HEK293T (cell line): Measurements from ENCODE around the gene CAPZB.

Experiments
- CTCF ChIA-PET: fragments of 350-600 bp; formaldehyde crosslinking; extraction: SDS; loops from one replicate; lab custom pipeline; 2021; ENCODE audit warnings: antibody characterized with exemption, inconsistent platforms; lab: Yijun Ruan, JAX
- POLR2A ChIA-PET: fragments of 350-600 bp; formaldehyde crosslinking; extraction: SDS; loops from one replicate; lab custom pipeline; 2020; ENCODE audit warnings: antibody characterized with exemption, inconsistent platforms; lab: Yijun Ruan, JAX
- DNase-seq: peaks from one replicate; pipeline ENCODE4 v3.0.0; 2012; ENCODE audit warnings: mixed read lengths; ENCODE audit errors: extremely low spot score
- ARNT ChIP-seq: fragments of 450-650 bp; IDR thresholded peaks from 2 replicates; pipeline ENCODE4 v1.6.1; 2017; ENCODE audit warnings: mild to moderate bottlenecking
- BHLHE40 ChIP-seq: fragments of 450-650 bp; IDR thresholded peaks from 2 replicates; pipeline ENCODE4 v1.6.1; 2016; ENCODE audit warnings: mild to moderate bottlenecking, moderate library complexity, borderline replicate concordance
- CTBP1 ChIP-seq: fragments of 450-650 bp; IDR thresholded peaks from 2 replicates; pipeline ENCODE4 v1.6.1; 2016; ENCODE audit warnings: borderline replicate concordance
- ELF4 ChIP-seq: fragments of 450-650 bp; IDR thresholded peaks from 2 replicates; pipeline ENCODE4 v1.6.1; 2017; ENCODE audit warnings: antibody characterized with exemption
- FOXA1 ChIP-seq: fragments of 450-650 bp; IDR thresholded peaks from 2 replicates; pipeline ENCODE4 v1.6.1; 2016; ENCODE audit warnings: mild to moderate bottlenecking
- FOXK2 ChIP-seq: fragments of 450-650 bp; IDR thresholded peaks from 2 replicates; pipeline ENCODE4 v1.6.1; 2016; ENCODE audit warnings: mild to moderate bottlenecking
- FOXM1 ChIP-seq: fragments of 450-650 bp; IDR thresholded peaks from 2 replicates; pipeline ENCODE4 v1.6.1; 2017; ENCODE audit warnings: mild to moderate bottlenecking, borderline replicate concordance
- HDGF ChIP-seq: fragments of 450-650 bp; IDR thresholded peaks from 2 replicates; pipeline ENCODE4 v1.6.1; 2017; ENCODE audit warnings: antibody characterized with exemption, borderline replicate concordance
- L3MBTL2 ChIP-seq: fragments of 450-650 bp; conservative IDR thresholded peaks from 2 replicates; pipeline ENCODE4 v1.6.1; 2016; ENCODE audit warnings: mild to moderate bottlenecking
- LEF1 ChIP-seq: fragments of 450-650 bp; IDR thresholded peaks from 2 replicates; pipeline ENCODE4 v1.6.1; 2017; ENCODE audit warnings: mild to moderate bottlenecking, borderline replicate concordance
- NFRKB ChIP-seq: fragments of 450-650 bp; IDR thresholded peaks from 2 replicates; pipeline ENCODE4 v1.6.1; 2016; ENCODE audit warnings: mild to moderate bottlenecking, moderate library complexity
- PKNOX1 ChIP-seq: fragments of 450-650 bp; IDR thresholded peaks from 2 replicates; pipeline ENCODE4 v1.6.1; 2016
- SP1 ChIP-seq: fragments of 450-650 bp; IDR thresholded peaks from 2 replicates; pipeline ENCODE4 v1.6.1; 2017
- SUZ12 ChIP-seq: fragments of 450-650 bp; IDR thresholded peaks from 2 replicates; pipeline ENCODE4 v1.6.1; 2016; ENCODE audit warnings: mild to moderate bottlenecking
- TARDBP ChIP-seq: fragments of 450-650 bp; IDR thresholded peaks from 2 replicates; pipeline ENCODE4 v1.6.1; 2016
- ZNF384 ChIP-seq: fragments of 450-650 bp; IDR thresholded peaks from 2 replicates; pipeline ENCODE4 v1.6.1; 2016

CAPZB gene

GRCh38 chr1:19414515-19415121, 70.7 kb downstream of the CAPZB start:
- DNase-seq = no peak
- CTCF ChIA-PET = no interaction called here
- POLR2A ChIA-PET = no interaction called here
- no peak for TF ChIP-seq FOXM1
- no peak for TF ChIP-seq ARNT
- TF ChIP-seq FOXK2 = no peak
- no peak for TF ChIP-seq TARDBP
- no peak for TF ChIP-seq SUZ12
- TF ChIP-seq LEF1 = no peak
- TF ChIP-seq NFRKB = no peak
- no peak for TF ChIP-seq L3MBTL2

DNA sequence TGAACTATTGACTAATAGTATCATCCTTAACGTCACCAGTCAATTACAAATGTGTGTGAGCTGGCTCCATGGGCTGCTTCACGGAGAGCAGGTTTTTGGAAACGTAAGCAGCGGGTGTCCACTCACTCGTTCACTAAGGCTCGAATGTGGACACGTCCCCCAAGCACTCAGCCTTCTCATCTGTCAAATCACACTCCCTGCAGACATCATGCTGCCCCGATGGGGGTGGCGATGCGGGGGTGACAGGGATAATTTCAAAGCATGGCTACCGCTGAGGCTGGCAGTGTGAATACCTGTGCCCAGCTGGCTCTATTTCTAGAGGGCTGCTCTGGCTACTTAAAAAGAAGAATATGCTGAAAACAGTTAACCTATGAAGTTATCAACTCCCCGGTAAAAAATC, 71.3 kb downstream of the CAPZB start:
- no peak for DNase-seq
- ChIA-PET CTCF (no interaction called here), POLR2A (no interaction called here)
- TF ChIP-seq L3MBTL2 (no peak), ZNF384 (no peak), HDGF (no peak), NFRKB (no peak), LEF1 (no peak)

DNA sequence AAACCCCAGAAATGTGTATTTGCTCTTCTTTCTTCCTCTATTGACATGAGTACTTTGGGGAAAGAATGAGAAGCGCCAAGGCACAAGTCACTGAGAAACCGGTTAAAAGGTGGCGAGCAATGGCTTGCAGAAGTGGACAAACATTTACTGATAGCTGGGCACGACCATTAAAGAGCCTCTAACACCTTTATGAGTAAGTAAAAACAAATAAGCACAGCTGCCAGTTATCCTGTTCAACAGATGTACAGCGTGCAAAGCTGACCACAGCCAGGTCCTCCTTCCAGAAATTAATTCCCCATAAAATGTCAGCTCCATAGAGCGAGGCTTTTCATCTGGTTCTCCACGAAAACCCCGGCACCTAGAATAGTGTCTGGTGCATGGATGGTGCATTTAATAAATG, 72.7 kb downstream of the CAPZB start:
- ChIA-PET POLR2A (no interaction called here), CTCF (no interaction called here)
- no peak for TF ChIP-seq LEF1
- TF ChIP-seq FOXM1 = no peak
- no peak for DNase-seq

DNA sequence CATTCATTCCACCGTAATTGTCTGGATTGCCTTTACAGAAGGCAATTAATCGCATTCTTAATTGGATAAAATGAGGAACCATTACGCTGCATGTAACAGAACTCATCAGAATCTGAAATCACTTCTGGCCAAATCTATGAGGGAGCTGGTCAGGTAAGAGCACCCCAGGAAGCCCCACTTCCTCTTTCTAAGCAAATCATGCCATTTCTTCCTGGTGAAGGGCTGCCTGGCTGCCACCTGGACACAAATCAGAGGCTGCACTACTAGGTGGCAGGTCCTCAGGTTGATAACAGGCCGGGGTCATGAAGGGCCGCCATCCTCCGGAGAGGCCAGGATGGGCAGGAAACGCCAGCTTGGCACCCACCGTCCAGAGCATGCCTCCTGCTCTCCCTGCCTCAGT, 73.7 kb downstream of the CAPZB start:
- ChIA-PET CTCF (no interaction called here), POLR2A (no interaction called here)
- TF ChIP-seq SP1 (no peak), CTBP1 (no peak)
- DNase-seq = no peak

DNA sequence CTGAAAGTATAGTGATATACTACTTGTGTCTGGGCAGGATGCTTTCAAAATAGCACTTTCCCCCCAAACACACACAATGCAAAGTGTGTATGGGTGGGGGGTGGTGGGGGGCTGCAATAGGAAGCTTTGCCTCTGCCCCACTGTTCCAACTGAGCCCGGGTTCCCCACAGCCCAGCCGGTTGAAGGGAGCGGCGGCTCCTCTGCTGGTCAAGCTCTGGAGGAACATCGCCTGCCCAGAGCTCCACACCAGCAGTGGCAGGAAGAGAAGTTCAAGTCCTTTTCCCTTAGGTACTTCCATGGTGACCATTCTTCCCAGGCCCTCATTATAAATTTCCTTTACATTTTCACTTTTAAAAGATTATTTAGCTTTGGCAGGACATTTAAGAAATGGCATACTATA, 74.9 kb downstream of the CAPZB start:
- ChIA-PET POLR2A (no interaction called here), CTCF (interaction anchor here (1.2 kb wide), 1 partner anchor 12 kb away, joined by 3 read pairs; no protein-coding TSS in a partner anchor)
- TF ChIP-seq ARNT (no peak), FOXK2 (no peak), BHLHE40 (no peak), CTBP1 (no peak), ELF4 (no peak), L3MBTL2 (no peak), FOXA1 (no peak), PKNOX1 (no peak), ZNF384 (no peak), NFRKB (no peak), SP1 (no peak), HDGF (no peak), FOXM1 (no peak), SUZ12 (no peak), TARDBP (no peak)
- no peak for DNase-seq

GRCh38 chr1:19409477-19410341, 75.6 kb downstream of the CAPZB start:
- ChIA-PET CTCF (interaction anchor here (1.2 kb wide), 1 partner anchor 11 kb away, joined by 3 read pairs; no protein-coding TSS in a partner anchor), POLR2A (no interaction called here)

DNA sequence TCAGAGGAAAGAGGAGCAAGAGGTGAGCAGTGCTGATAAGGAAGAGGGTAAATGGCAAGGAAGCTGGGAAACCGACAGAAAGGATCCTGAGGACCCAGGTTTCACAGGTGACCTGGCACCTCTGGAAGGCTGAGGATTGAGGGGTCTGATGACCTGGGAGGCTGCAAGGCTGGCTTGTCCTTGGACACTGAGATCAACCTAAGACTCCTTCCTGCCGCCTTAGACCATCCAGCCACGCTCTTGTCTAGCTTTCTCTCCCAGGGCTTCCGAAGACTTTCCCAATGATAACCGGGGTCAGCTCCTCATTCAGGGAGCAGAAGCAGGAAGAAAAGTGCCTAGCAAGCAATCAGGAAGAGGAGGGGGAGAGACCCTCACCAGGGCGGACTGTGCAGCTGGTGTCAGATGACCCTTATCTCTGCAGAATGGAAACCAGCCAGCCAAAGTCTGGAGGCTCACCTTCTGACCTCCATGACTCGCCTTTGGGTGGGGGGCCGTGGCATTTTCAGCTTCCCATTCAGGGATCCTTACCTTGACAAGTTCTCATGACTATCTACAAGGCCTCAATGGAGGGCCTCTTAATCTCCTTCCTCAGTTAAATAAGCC, 77.7 kb downstream of the CAPZB start:
- POLR2A ChIA-PET = no interaction called here

More at GRCh38 chr1:19409477-19410341, 75.6 kb downstream of the CAPZB start:
- no peak for TF ChIP-seq FOXK2
- no peak for TF ChIP-seq TARDBP
- no peak for TF ChIP-seq CTBP1
- no peak for TF ChIP-seq ELF4
- no peak for TF ChIP-seq HDGF
- TF ChIP-seq NFRKB = no peak
- TF ChIP-seq SUZ12 = no peak
- TF ChIP-seq SP1 = no peak
- no peak for TF ChIP-seq ZNF384
- no peak for TF ChIP-seq L3MBTL2
- no peak for TF ChIP-seq FOXM1
- TF ChIP-seq FOXA1 = no peak
- TF ChIP-seq ARNT = no peak
- TF ChIP-seq LEF1 = no peak
- no peak for TF ChIP-seq BHLHE40
- DNase-seq = no peak

More for the DNA sequence above, 77.7 kb downstream of the CAPZB start:
- no peak for DNase-seq
- CTCF ChIA-PET = interaction anchor here (0.6 kb wide), 2 partner anchors 16 to 235 kb away, joined by 3 read pairs; no protein-coding TSS in a partner anchor
- no peak for TF ChIP-seq ZNF384
- no peak for TF ChIP-seq FOXA1
- TF ChIP-seq HDGF = no peak
- no peak for TF ChIP-seq L3MBTL2
- TF ChIP-seq ARNT = no peak
- no peak for TF ChIP-seq TARDBP
- no peak for TF ChIP-seq NFRKB
- TF ChIP-seq ELF4 = no peak
- TF ChIP-seq PKNOX1 = no peak
- no peak for TF ChIP-seq BHLHE40
- TF ChIP-seq LEF1 = no peak
- TF ChIP-seq SUZ12 = no peak
- no peak for TF ChIP-seq CTBP1
- TF ChIP-seq SP1 = no peak
- TF ChIP-seq FOXK2 = no peak
- no peak for TF ChIP-seq FOXM1
